ENCODE results near the gene SPIB.

The SPIB gene

DNA sequence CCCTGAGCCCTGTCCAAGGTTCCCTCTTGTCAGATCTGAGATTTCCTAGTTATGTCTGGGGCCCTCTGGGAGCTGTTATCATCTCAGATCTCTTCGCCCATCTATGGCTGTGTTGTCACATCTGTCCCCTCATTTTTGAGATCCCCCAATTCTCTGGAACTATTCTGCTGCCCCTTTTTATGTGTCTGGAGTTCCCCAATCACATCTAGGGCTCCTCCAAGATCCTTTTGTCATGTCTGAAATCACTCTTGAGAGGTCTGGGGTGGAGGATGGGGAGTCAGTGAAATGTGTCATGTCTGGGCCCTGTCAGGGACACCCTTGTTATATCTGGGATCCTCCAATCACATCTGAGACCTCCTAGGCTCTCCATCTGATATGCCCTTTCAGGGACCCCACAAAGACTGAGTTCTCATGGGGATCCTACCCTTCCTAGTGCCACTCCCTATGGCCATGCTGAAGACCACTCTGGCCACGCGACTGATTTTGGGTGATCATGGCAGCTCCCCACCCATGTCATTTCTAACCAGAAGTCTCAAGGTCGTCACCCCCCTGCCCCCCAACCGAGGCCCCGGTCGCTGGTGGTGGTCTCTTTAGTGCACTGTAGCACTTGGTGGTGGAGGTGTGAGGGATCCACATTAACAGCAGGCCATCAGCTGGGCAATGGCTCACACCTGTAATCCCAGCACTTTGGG is 10.2 kb downstream of the SPIB start:
- no peak overlapping the region for H3K23ac ChIP-seq (ENCODE audit: low read length in 2 of 2)
- whole genome bisulfite sequencing, result 97% methylated on average over 6 of the region's 7 CpGs
- no peak overlapping the region for H3K14ac ChIP-seq (ENCODE audit: low read length in 2 of 2)
- no peaks in the 10 kb centered on the region for H3K9me3 ChIP-seq (ENCODE audit: control insufficient read depth, low read length)
- no peak overlapping the region for H4K8ac ChIP-seq (ENCODE audit: low read length)
- H2BK5ac ChIP-seq (ENCODE audit: low read depth, low read length, poor library complexity, severe bottlenecking), result no peak overlapping the region
- no peak overlapping the region for H3K18ac ChIP-seq (ENCODE audit: low read depth in 1 of 2, low read length in 2 of 2)
- no peak overlapping the region for H2AFZ ChIP-seq (ENCODE audit: low read depth, low read length)
- H2AK5ac ChIP-seq (ENCODE audit: low read length, severe bottlenecking), result no peak overlapping the region
- H3K36me3 ChIP-seq (ENCODE audit: control insufficient read depth in 1 of 2, insufficient read depth in 2 of 2, low read depth in 1 of 2, low read length in 2 of 2), result no peaks in the 10 kb centered on the region
- no peak overlapping the region for H2BK120ac ChIP-seq (ENCODE audit: low read depth, low read length)
- no peak overlapping the region for H4K91ac ChIP-seq (ENCODE audit: low read length)
- H2BK15ac ChIP-seq (ENCODE audit: low read depth, poor library complexity, severe bottlenecking), result no peak overlapping the region
- peaks cover 0 to 50% of the 10 kb centered on the region in 2 experiments for H3K27me3 ChIP-seq (ENCODE audit: control insufficient read depth in 1 of 2, insufficient read depth in 1 of 2, low read length in 2 of 2)
- H2BK12ac ChIP-seq (ENCODE audit: low read length in 2 of 2), result no peak overlapping the region
- no peak overlapping the region for H3K4me2 ChIP-seq (ENCODE audit: low read length, poor library complexity, severe bottlenecking)
- H3K4ac ChIP-seq (ENCODE audit: low read depth in 1 of 2, low read length in 2 of 2), result no peak overlapping the region
- H3K79me1 ChIP-seq (replicated peaks; ENCODE audit: low read length, poor library complexity, severe bottlenecking), result no peaks in the 10 kb centered on the region
- no peak overlapping the region for H3K27ac ChIP-seq (ENCODE audit: low read length, poor library complexity, severe bottlenecking)
- H3K9ac ChIP-seq (ENCODE audit: low read length), result no peak overlapping the region
- no peak overlapping the region for H3K4me3 ChIP-seq (ENCODE audit: insufficient read depth in 1 of 2, low read depth in 1 of 2, low read length in 2 of 2)
- no peak for DNase-seq
- H3K4me1 ChIP-seq (ENCODE audit: control insufficient read depth, insufficient read depth, low read depth, low read length), result peaks cover 24% of the 10 kb centered on the region

DNA sequence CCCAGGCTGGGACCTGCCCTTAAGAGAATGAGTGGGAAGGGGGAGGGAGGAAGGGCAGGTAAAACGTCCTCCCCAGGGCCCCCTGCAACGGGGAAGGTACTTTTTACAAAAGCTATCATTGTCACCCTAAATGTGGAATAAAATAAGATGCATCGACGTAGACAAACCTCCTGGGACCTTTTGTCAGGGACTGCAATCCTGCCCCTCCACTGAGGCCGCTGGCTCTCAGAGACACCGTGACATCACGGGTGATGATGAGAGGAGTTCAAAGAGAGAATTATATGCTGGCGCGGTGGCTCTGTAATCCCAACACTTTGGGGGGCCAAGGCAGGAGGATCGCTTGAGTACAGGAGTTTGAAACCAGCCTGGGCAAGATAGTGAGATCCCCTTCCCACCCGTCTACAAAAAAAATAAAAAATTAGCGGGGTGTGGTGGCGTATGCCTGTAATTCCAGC is 12.2 kb downstream of the SPIB start:
- Histone ChIP-seq H4K8ac (ENCODE audit: low read length) (no peak overlapping the region), H3K4me2 (ENCODE audit: low read length, poor library complexity, severe bottlenecking) (peak overlapping the region; percentile 64), H3K36me3 (ENCODE audit: control insufficient read depth in 1 of 2, insufficient read depth in 2 of 2, low read depth in 1 of 2, low read length in 2 of 2) (peaks cover 0 to 3% of the 10 kb centered on the region in 2 experiments), H3K9me3 (ENCODE audit: control insufficient read depth, low read length) (no peaks in the 10 kb centered on the region), H3K4ac (ENCODE audit: low read depth in 1 of 2, low read length in 2 of 2) (no peak overlapping the region), H4K91ac (ENCODE audit: low read length) (no peak overlapping the region), H3K4me3 (ENCODE audit: insufficient read depth in 1 of 2, low read depth in 1 of 2, low read length in 2 of 2) (peak overlapping the region in 1 of 2 experiments; percentile 81), H3K27me3 (ENCODE audit: control insufficient read depth in 1 of 2, insufficient read depth in 1 of 2, low read length in 2 of 2) (peaks cover 0 to 56% of the 10 kb centered on the region in 2 experiments), H3K4me1 (ENCODE audit: control insufficient read depth, insufficient read depth, low read depth, low read length) (peaks cover 41% of the 10 kb centered on the region), H3K9ac (ENCODE audit: low read length) (peak overlapping the region; percentile 77), H2BK15ac (ENCODE audit: low read depth, poor library complexity, severe bottlenecking) (no peak overlapping the region), H2AFZ (ENCODE audit: low read depth, low read length) (peak overlapping the region; percentile 16), H2BK5ac (ENCODE audit: low read depth, low read length, poor library complexity, severe bottlenecking) (no peak overlapping the region), H3K14ac (ENCODE audit: low read length in 2 of 2) (no peak overlapping the region), H3K27ac (ENCODE audit: low read length, poor library complexity, severe bottlenecking) (no peak overlapping the region), H2BK120ac (ENCODE audit: low read depth, low read length) (no peak overlapping the region), H3K79me1 (replicated peaks; ENCODE audit: low read length, poor library complexity, severe bottlenecking) (no peaks in the 10 kb centered on the region), H3K18ac (ENCODE audit: low read depth in 1 of 2, low read length in 2 of 2) (no peak overlapping the region), H3K23ac (ENCODE audit: low read length in 2 of 2) (no peak overlapping the region), H2AK5ac (ENCODE audit: low read length, severe bottlenecking) (no peak overlapping the region), H2BK12ac (ENCODE audit: low read length in 2 of 2) (no peak overlapping the region)
- no peak for DNase-seq
- 64% methylated on average over 11 of the region's 13 CpGs for WGBS

DNA sequence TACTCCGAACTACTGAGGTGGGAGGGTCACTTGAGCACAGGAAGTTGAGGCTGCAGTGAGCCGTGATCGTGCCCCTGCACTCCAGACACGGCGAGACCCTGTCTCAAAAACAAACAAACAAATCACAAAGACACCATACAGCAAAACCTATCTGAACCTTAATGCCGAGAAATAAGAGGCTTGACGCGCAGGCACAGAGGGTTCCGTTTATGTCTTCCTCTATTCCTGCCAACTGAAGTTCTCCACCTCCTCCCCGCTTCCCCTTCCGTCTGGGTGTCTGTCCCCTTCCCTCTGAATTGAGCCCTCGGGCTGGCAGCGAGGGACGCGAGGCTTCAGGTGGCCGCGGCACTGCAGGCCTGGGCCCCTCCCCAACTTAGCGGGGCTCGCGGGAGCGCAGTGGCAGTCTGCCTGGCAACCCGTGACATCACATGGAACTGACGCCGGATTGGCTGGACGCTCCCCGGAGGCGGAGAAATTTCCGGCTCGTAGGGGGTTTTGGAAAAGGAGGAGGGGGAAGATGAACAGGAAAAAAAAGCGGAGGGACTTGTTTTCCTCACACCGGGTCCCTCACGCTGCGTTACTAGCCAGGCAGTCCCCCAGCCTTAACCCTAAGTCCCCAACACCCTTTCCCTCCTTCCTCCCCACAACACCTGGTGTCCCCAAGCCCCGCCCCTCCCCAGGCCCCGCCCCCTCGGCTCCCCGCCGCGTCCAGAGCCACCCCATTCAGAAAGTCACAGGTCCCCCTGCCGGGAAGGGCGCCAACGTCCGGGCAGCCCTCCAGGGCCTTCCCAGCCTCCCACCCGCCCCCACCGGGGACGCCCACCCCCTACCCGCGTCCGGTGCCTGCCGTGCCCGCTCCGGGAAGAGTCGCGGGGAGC is 12.8 kb downstream of the SPIB start:
- H3K23ac ChIP-seq (ENCODE audit: low read length in 2 of 2), result no peak overlapping the region
- H2BK15ac ChIP-seq (ENCODE audit: low read depth, poor library complexity, severe bottlenecking), result no peak overlapping the region
- peak overlapping the region; percentile 42 for H2AFZ ChIP-seq (ENCODE audit: low read depth, low read length)
- peak overlapping the region; percentile 77 for H3K9ac ChIP-seq (ENCODE audit: low read length)
- peak; percentile 79 for DNase-seq
- H3K27me3 ChIP-seq (ENCODE audit: control insufficient read depth in 1 of 2, insufficient read depth in 1 of 2, low read length in 2 of 2), result peaks cover 0 to 57% of the 10 kb centered on the region in 2 experiments
- H2AK5ac ChIP-seq (ENCODE audit: low read length, severe bottlenecking), result no peak overlapping the region
- H2BK5ac ChIP-seq (ENCODE audit: low read depth, low read length, poor library complexity, severe bottlenecking), result peak overlapping the region; percentile 89
- peak overlapping the region; percentile 80 for H3K27ac ChIP-seq (ENCODE audit: low read length, poor library complexity, severe bottlenecking)
- no peak overlapping the region for H2BK12ac ChIP-seq (ENCODE audit: low read length in 2 of 2)
- H3K18ac ChIP-seq (ENCODE audit: low read depth in 1 of 2, low read length in 2 of 2), result peak overlapping the region; percentile 25 to 52
- peaks cover 0 to 3% of the 10 kb centered on the region in 2 experiments for H3K36me3 ChIP-seq (ENCODE audit: control insufficient read depth in 1 of 2, insufficient read depth in 2 of 2, low read depth in 1 of 2, low read length in 2 of 2)
- H3K4me3 ChIP-seq (ENCODE audit: insufficient read depth in 1 of 2, low read depth in 1 of 2, low read length in 2 of 2), result peak overlapping the region; percentile 62 to 81
- H3K4me1 ChIP-seq (ENCODE audit: control insufficient read depth, insufficient read depth, low read depth, low read length), result peaks cover 44% of the 10 kb centered on the region
- H3K14ac ChIP-seq (ENCODE audit: low read length in 2 of 2), result no peak overlapping the region
- no peaks in the 10 kb centered on the region for H3K79me1 ChIP-seq (replicated peaks; ENCODE audit: low read length, poor library complexity, severe bottlenecking)
- no peak overlapping the region for H3K4ac ChIP-seq (ENCODE audit: low read depth in 1 of 2, low read length in 2 of 2)
- H2BK120ac ChIP-seq (ENCODE audit: low read depth, low read length), result peak overlapping the region; percentile 42
- 5% methylated on average over 28 of the region's 54 CpGs for WGBS
- H4K8ac ChIP-seq (ENCODE audit: low read length), result peak overlapping the region; percentile 41
- H3K4me2 ChIP-seq (ENCODE audit: low read length, poor library complexity, severe bottlenecking), result peak overlapping the region; percentile 97
- no peaks in the 10 kb centered on the region for H3K9me3 ChIP-seq (ENCODE audit: control insufficient read depth, low read length)
- no peak overlapping the region for H4K91ac ChIP-seq (ENCODE audit: low read length)

Measured in mesenchymal stem cell (in vitro differentiated cells and primary cell).